Neutrophil (primary cell): ENCODE results near the gene ADGRG3.
"Not testable (repeated sequence)": the region's sequence is repeated elsewhere in the genome, so short reads cannot be mapped to it uniquely, and the experiment has no call there.

Experiments
- H3K27ac ChIP-seq: fragments of 200-600 bp; sonication (generic); 2 replicates; pipeline ENCODE4 v1.5.1; 2016; ENCODE audit warnings: mild to moderate bottlenecking, moderate library complexity
- H3K27me3 ChIP-seq: fragments of 200-600 bp; sonication (generic); 2 replicates; pipeline ENCODE4 v1.6.0; 2016; ENCODE audit warnings: mild to moderate bottlenecking
- H3K36me3 ChIP-seq: fragments of 200-600 bp; sonication (generic); 2 replicates; pipeline ENCODE4 v1.5.1; 2017
- H3K4me1 ChIP-seq, 2 experiments: fragments of 200-600 bp in 1 of 2; sonication (generic) in 1 of 2; 1 replicate in 1 of 2; 2 replicates in 1 of 2; pipeline versions ENCODE4 v1.5.1 to v1.6.1; 2013 to 2016; ENCODE audit warnings: low read depth in 1 of 2, low read length in 1 of 2, mild to moderate bottlenecking in 1 of 2, moderate library complexity in 1 of 2; ENCODE audit not compliant: control insufficient read depth in 1 of 2, insufficient read depth in 1 of 2
- H3K4me3 ChIP-seq, 2 experiments: fragments of 200-600 bp in 1 of 2; sonication (generic) in 1 of 2; 1 replicate in 1 of 2; 2 replicates in 1 of 2; pipeline ENCODE4 v1.5.1; 2013 to 2016; ENCODE audit warnings: low read depth in 1 of 2, low read length in 1 of 2, mild to moderate bottlenecking in 1 of 2, moderate library complexity in 1 of 2
- H3K9me3 ChIP-seq: fragments of 200-600 bp; sonication (generic); 2 replicates; pipeline ENCODE4 v1.5.1; 2016
- CTCF ChIP-seq: fragments of 200-600 bp; sonication (generic); IDR thresholded peaks from 2 replicates; pipeline ENCODE4 v1.5.1; 2016; ENCODE audit warnings: antibody characterized with exemption

Gene ADGRG3

GRCh38 chr16:57728336-57729181, 60.5 kb downstream of the ADGRG3 start:
- no peaks in the 10 kb centered on the region for H3K36me3 ChIP-seq
- no peaks in the 10 kb centered on the region for H3K4me1 ChIP-seq
- H3K27me3 ChIP-seq, result no peaks in the 10 kb centered on the region
- no peak overlapping the region for H3K27ac ChIP-seq
- no peaks in the 10 kb centered on the region for H3K9me3 ChIP-seq
- H3K4me3 ChIP-seq, result no peak overlapping the region
- no peak for TF ChIP-seq CTCF

- no peak for TF ChIP-seq CTCF
- no peaks in the 10 kb centered on the region for H3K9me3 ChIP-seq
- no peaks in the 10 kb centered on the region for H3K27me3 ChIP-seq
- H3K36me3 ChIP-seq, result no peaks in the 10 kb centered on the region
- no peaks in the 10 kb centered on the region for H3K4me1 ChIP-seq
- H3K27ac ChIP-seq, result no peak overlapping the region
- no peak overlapping the region for H3K4me3 ChIP-seq
These were observed 61.0 kb downstream of the ADGRG3 start for GRCh38 chr16:57729182-57729484.

- H3K4me3 ChIP-seq, H3K36me3 ChIP-seq, H3K27ac ChIP-seq, H3K27me3 ChIP-seq, H3K4me1 ChIP-seq, H3K9me3 ChIP-seq: not testable (repeated sequence)
These were observed 61.7 kb downstream of the ADGRG3 start for GRCh38 chr16:57729852-57730251.

- no peaks in the 10 kb centered on the region for H3K9me3 ChIP-seq
- peaks cover 9 to 10% of the 10 kb centered on the region in 2 experiments for H3K4me1 ChIP-seq
- no peaks in the 10 kb centered on the region for H3K36me3 ChIP-seq
- no peak for TF ChIP-seq CTCF
- H3K27ac ChIP-seq, result no peak overlapping the region
- no peak overlapping the region for H3K4me3 ChIP-seq
- no peaks in the 10 kb centered on the region for H3K27me3 ChIP-seq
These were observed 62.9 kb downstream of the ADGRG3 start for GRCh38 chr16:57730771-57731730.

- no peak for TF ChIP-seq CTCF
These were observed 63.9 kb downstream of the ADGRG3 start for GRCh38 chr16:57732037-57732436.

GRCh38 chr16:57732714-57733113, 64.6 kb downstream of the ADGRG3 start:
- no peak overlapping the region for H3K27ac ChIP-seq
- peaks cover 19 to 20% of the 10 kb centered on the region in 2 experiments for H3K4me1 ChIP-seq
- H3K36me3 ChIP-seq, result no peaks in the 10 kb centered on the region
- H3K4me3 ChIP-seq, result no peak overlapping the region
- no peaks in the 10 kb centered on the region for H3K9me3 ChIP-seq
- no peaks in the 10 kb centered on the region for H3K27me3 ChIP-seq
- no peak for TF ChIP-seq CTCF

More at GRCh38 chr16:57732037-57732436, 63.9 kb downstream of the ADGRG3 start:
- Histone ChIP-seq H3K4me1 (peaks cover 19% of the 10 kb centered on the region in 2 experiments), H3K27me3 (no peaks in the 10 kb centered on the region), H3K4me3 (no peak overlapping the region), H3K36me3 (no peaks in the 10 kb centered on the region), H3K27ac (no peak overlapping the region), H3K9me3 (no peaks in the 10 kb centered on the region)
